ENCODE measurements around the gene UBAC2. TPM values are rescaled to one million over a fixed set of nuclear protein-coding genes. Genes with fewer than 3 reads are reported as not detected.
A peak's percentile ranks its signal among the peaks of the same experiment; 100 is the strongest.

UBAC2 gene
- total RNA-seq, 1 donor from 2014 or later = 70.8 TPM

GRCh38 chr13:99384468-99384867, 183.8 kb downstream of the UBAC2 start:
- Mint-ChIP-seq H3K9me3 (ENCODE audit: low read depth) (no peaks in the 10 kb centered on the region), H3K4me1 (ENCODE audit: low read depth) (peaks cover 15% of the 10 kb centered on the region), H3K36me3 (ENCODE audit: low read depth) (peaks cover 10% of the 10 kb centered on the region), H3K27me3 (ENCODE audit: low read depth) (no peaks in the 10 kb centered on the region), H3K4me3 (ENCODE audit: unreplicated experiment) (no peak overlapping the region), H3K27ac (ENCODE audit: unreplicated experiment) (no peak overlapping the region)
- no peak for DNase-seq (ENCODE audit: low spot score)
- TF ChIP-seq, protein P1, sequence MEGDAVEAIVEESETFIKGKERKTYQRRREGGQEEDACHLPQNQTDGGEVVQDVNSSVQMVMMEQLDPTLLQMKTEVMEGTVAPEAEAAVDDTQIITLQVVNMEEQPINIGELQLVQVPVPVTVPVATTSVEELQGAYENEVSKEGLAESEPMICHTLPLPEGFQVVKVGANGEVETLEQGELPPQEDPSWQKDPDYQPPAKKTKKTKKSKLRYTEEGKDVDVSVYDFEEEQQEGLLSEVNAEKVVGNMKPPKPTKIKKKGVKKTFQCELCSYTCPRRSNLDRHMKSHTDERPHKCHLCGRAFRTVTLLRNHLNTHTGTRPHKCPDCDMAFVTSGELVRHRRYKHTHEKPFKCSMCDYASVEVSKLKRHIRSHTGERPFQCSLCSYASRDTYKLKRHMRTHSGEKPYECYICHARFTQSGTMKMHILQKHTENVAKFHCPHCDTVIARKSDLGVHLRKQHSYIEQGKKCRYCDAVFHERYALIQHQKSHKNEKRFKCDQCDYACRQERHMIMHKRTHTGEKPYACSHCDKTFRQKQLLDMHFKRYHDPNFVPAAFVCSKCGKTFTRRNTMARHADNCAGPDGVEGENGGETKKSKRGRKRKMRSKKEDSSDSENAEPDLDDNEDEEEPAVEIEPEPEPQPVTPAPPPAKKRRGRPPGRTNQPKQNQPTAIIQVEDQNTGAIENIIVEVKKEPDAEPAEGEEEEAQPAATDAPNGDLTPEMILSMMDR (IDR thresholded peaks at IDR 0.05) = no peak

- Mint-ChIP-seq H3K4me3 (ENCODE audit: unreplicated experiment) (no peak overlapping the region), H3K27ac (ENCODE audit: unreplicated experiment) (no peak overlapping the region), H3K36me3 (ENCODE audit: low read depth) (peaks cover 8% of the 10 kb centered on the region), H3K9me3 (ENCODE audit: low read depth) (no peaks in the 10 kb centered on the region), H3K27me3 (ENCODE audit: low read depth) (no peaks in the 10 kb centered on the region), H3K4me1 (ENCODE audit: low read depth) (peaks cover 15% of the 10 kb centered on the region)
- no peak for DNase-seq (ENCODE audit: low spot score)
- TF ChIP-seq, protein P1 (IDR thresholded peaks at IDR 0.05) = no peak
These were observed 184.5 kb downstream of the UBAC2 start for GRCh38 chr13:99385161-99385560.

GRCh38 chr13:99385940-99386339, 185.3 kb downstream of the UBAC2 start:
- Mint-ChIP-seq H3K9me3 (ENCODE audit: low read depth) (no peaks in the 10 kb centered on the region), H3K4me1 (ENCODE audit: low read depth) (peaks cover 15% of the 10 kb centered on the region), H3K4me3 (ENCODE audit: unreplicated experiment) (no peak overlapping the region), H3K27me3 (ENCODE audit: low read depth) (no peaks in the 10 kb centered on the region), H3K27ac (ENCODE audit: unreplicated experiment) (no peak overlapping the region), H3K36me3 (ENCODE audit: low read depth) (peaks cover 8% of the 10 kb centered on the region)
- no peak for DNase-seq (ENCODE audit: low spot score)
- TF ChIP-seq, protein P1 (IDR thresholded peaks at IDR 0.05) = no peak

GRCh38 chr13:99386495-99386894, 185.8 kb downstream of the UBAC2 start:
- H3K9me3 Mint-ChIP-seq (ENCODE audit: low read depth) = no peaks in the 10 kb centered on the region

GRCh38 chr13:99386911-99387788, 186.5 kb downstream of the UBAC2 start:
- Mint-ChIP-seq H3K9me3 (ENCODE audit: low read depth) (no peaks in the 10 kb centered on the region), H3K36me3 (ENCODE audit: low read depth) (peaks cover 8% of the 10 kb centered on the region), H3K4me3 (ENCODE audit: unreplicated experiment) (no peak overlapping the region), H3K27ac (ENCODE audit: unreplicated experiment) (no peak overlapping the region), H3K4me1 (ENCODE audit: low read depth) (peaks cover 12% of the 10 kb centered on the region), H3K27me3 (ENCODE audit: low read depth) (no peaks in the 10 kb centered on the region)
- TF ChIP-seq, protein P1 (IDR thresholded peaks at IDR 0.05) = peak; percentile 73
- no peak for DNase-seq (ENCODE audit: low spot score)

More at GRCh38 chr13:99386495-99386894, 185.8 kb downstream of the UBAC2 start:
- peaks cover 8% of the 10 kb centered on the region for H3K36me3 Mint-ChIP-seq (ENCODE audit: low read depth)
- H3K27me3 Mint-ChIP-seq (ENCODE audit: low read depth) = no peaks in the 10 kb centered on the region
- H3K4me3 Mint-ChIP-seq (ENCODE audit: unreplicated experiment) = no peak overlapping the region
- no peak overlapping the region for H3K27ac Mint-ChIP-seq (ENCODE audit: unreplicated experiment)
- peaks cover 15% of the 10 kb centered on the region for H3K4me1 Mint-ChIP-seq (ENCODE audit: low read depth)
- TF ChIP-seq, protein P1 (IDR thresholded peaks at IDR 0.05) = no peak
- DNase-seq (ENCODE audit: low spot score) = no peak
